ENCODE data around the gene MRPS10. TPM values are rescaled to one million over a fixed set of nuclear protein-coding genes. Genes with fewer than 3 reads are reported as not detected.

Gene MRPS10
- polyA plus RNA-seq, 3 donors = 9.2 to 33.0 (median 31.4) TPM

- Mint-ChIP-seq H3K27me3 (ENCODE audit: low read depth in 3 of 3) (peaks cover 0 to 1% (median 0%) of the 10 kb centered on the region in 3 donors), H3K4me3 (no peak overlapping the region), H3K27ac (peak overlapping the region in 4 of 7 donors; percentile 18 to 85 (median 39)), H3K36me3 (peaks cover 56 to 65% of the 10 kb centered on the region in 2 donors), H3K9me3 (peaks cover 0 to 1% (median 0%) of the 10 kb centered on the region in 7 donors), H3K4me1 (no peaks in the 10 kb centered on the region)
- Histone ChIP-seq H4K20me1 (ENCODE audit: insufficient read depth, low read length) (no peaks in the 10 kb centered on the region), H3K27ac (ENCODE audit: low read depth in 1 of 2, low read length in 2 of 2) (no peak overlapping the region), H2AFZ (ENCODE audit: insufficient read depth, low read depth, low read length, poor library complexity, severe bottlenecking) (no peak overlapping the region), H3K36me3 (replicated peaks in 1 of 2; ENCODE audit: control insufficient read depth in 1 of 2, insufficient read depth in 2 of 2, low read length in 2 of 2) (peaks cover 46 to 85% of the 10 kb centered on the region in 2 donors), H3K9me3 (replicated peaks in 1 of 2; ENCODE audit: control insufficient read depth in 1 of 2, insufficient read depth in 1 of 2, low read length in 2 of 2) (no peaks in the 10 kb centered on the region), H3K27me3 (ENCODE audit: control insufficient read depth in 2 of 2, insufficient read depth in 2 of 2, low read length in 2 of 2) (no peaks in the 10 kb centered on the region), H3K4me2 (replicated peaks; ENCODE audit: extremely low read depth, low read length, poor library complexity, severe bottlenecking) (no peak overlapping the region), H3K79me2 (ENCODE audit: insufficient read depth, low read length) (no peaks in the 10 kb centered on the region), H3K4me1 (ENCODE audit: control insufficient read depth in 1 of 2, insufficient read depth in 2 of 2, low read length in 2 of 2) (no peaks in the 10 kb centered on the region), H3K4me3 (replicated peaks in 1 of 3; ENCODE audit: low read depth in 2 of 3, low read length in 3 of 3) (no peak overlapping the region), H3K9ac (ENCODE audit: insufficient read depth, low read length, poor library complexity, severe bottlenecking) (no peak overlapping the region)
- no peak for TF ChIP-seq CTCF (IDR thresholded peaks at IDR 0.05)
- no peak for DNase-seq
- intact Hi-C loops (cut with micrococcal nuclease) = loop anchor here (5.0 to 10.0 kb wide), 2 partner anchors 280 to 282 kb away; no protein-coding TSS in a partner anchor
- WGBS (ENCODE audit: insufficient coverage) = 100% methylated on average over 1 of the region's 5 CpGs
These were observed 47.3 kb upstream of the MRPS10 start for GRCh38 chr6:42264852-42265390.

DNA sequence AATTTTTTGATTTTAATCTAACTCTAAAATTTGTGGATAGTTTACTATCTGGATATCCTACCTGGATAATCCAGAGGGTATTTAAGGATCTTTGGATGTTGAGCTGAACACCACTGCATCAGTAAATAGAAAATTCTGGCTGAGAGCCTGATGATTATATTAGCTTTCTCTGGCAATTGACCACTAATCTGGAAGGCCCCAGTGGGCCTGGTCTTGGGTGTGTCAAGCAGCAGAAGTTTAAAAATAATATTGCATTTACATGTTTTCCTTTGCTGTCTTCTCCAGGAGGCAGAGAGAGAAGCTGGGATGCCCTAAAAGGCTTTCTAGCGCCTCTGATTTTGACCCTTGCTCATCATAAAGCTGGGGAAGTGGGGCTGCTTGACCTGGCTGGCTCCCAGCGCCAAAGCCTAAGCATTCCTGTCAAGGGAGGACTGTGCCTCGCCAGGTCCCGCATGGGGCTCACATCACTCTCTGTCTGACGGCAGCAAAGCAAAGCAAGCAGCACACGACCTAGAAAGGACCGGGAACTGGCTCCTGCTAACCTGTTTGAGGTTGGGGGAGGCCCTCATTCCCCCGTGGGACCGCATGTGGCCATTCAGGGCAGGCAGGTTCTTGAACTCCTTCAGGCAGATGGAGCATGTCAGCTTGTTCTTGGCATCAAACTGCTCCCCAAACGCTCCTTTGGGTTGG, 46.6 kb upstream of the MRPS10 start:
- H3K27ac ChIP-seq (ENCODE audit: low read depth in 1 of 2, low read length in 2 of 2) = no peak overlapping the region
- no peaks in the 10 kb centered on the region for H3K4me1 Mint-ChIP-seq
- H3K27me3 ChIP-seq (ENCODE audit: control insufficient read depth in 2 of 2, insufficient read depth in 2 of 2, low read length in 2 of 2) = no peaks in the 10 kb centered on the region
- no peak overlapping the region for H3K9ac ChIP-seq (ENCODE audit: insufficient read depth, low read length, poor library complexity, severe bottlenecking)
- no peaks in the 10 kb centered on the region for H3K79me2 ChIP-seq (ENCODE audit: insufficient read depth, low read length)
- no peaks in the 10 kb centered on the region for H4K20me1 ChIP-seq (ENCODE audit: insufficient read depth, low read length)
- no peaks in the 10 kb centered on the region for H3K4me1 ChIP-seq (ENCODE audit: control insufficient read depth in 1 of 2, insufficient read depth in 2 of 2, low read length in 2 of 2)
- no peaks in the 10 kb centered on the region for H3K9me3 ChIP-seq (replicated peaks in 1 of 2; ENCODE audit: control insufficient read depth in 1 of 2, insufficient read depth in 1 of 2, low read length in 2 of 2)
- H3K27ac Mint-ChIP-seq = peak overlapping the region in 4 of 7 donors; percentile 18 to 85 (median 47)
- 95% methylated on average over 10 of the region's 10 CpGs for WGBS (ENCODE audit: insufficient coverage)
- H3K4me3 ChIP-seq (replicated peaks in 1 of 3; ENCODE audit: low read depth in 2 of 3, low read length in 3 of 3) = no peak overlapping the region
- H3K4me2 ChIP-seq (replicated peaks; ENCODE audit: extremely low read depth, low read length, poor library complexity, severe bottlenecking) = no peak overlapping the region
- no peak overlapping the region for H2AFZ ChIP-seq (ENCODE audit: insufficient read depth, low read depth, low read length, poor library complexity, severe bottlenecking)
- peaks cover 0 to 1% (median 1%) of the 10 kb centered on the region in 3 donors for H3K27me3 Mint-ChIP-seq (ENCODE audit: low read depth in 3 of 3)
- intact Hi-C loops (cut with micrococcal nuclease) = loop anchor here in 1 of 2 donors (10.0 kb wide), 1 partner anchor 280 kb away; no protein-coding TSS in a partner anchor
- DNase-seq = no peak
- H3K36me3 Mint-ChIP-seq = peaks cover 50 to 66% of the 10 kb centered on the region in 2 donors
- peaks cover 0 to 1% (median 0%) of the 10 kb centered on the region in 7 donors for H3K9me3 Mint-ChIP-seq
- H3K4me3 Mint-ChIP-seq = no peak overlapping the region
- peaks cover 44 to 85% of the 10 kb centered on the region in 2 donors for H3K36me3 ChIP-seq (replicated peaks in 1 of 2; ENCODE audit: control insufficient read depth in 1 of 2, insufficient read depth in 2 of 2, low read length in 2 of 2)
- no peak for TF ChIP-seq CTCF (IDR thresholded peaks at IDR 0.05)
